ENCODE results near the gene HNRNPUL2. TPM values are rescaled to one million over a fixed set of nuclear protein-coding genes. Genes with fewer than 3 reads are reported as not detected.
A peak's percentile ranks its signal among the peaks of the same experiment; 100 is the strongest.

The HNRNPUL2 gene
- total RNA-seq, 1 experiment from 2014 or later = 47.3 TPM

DNA sequence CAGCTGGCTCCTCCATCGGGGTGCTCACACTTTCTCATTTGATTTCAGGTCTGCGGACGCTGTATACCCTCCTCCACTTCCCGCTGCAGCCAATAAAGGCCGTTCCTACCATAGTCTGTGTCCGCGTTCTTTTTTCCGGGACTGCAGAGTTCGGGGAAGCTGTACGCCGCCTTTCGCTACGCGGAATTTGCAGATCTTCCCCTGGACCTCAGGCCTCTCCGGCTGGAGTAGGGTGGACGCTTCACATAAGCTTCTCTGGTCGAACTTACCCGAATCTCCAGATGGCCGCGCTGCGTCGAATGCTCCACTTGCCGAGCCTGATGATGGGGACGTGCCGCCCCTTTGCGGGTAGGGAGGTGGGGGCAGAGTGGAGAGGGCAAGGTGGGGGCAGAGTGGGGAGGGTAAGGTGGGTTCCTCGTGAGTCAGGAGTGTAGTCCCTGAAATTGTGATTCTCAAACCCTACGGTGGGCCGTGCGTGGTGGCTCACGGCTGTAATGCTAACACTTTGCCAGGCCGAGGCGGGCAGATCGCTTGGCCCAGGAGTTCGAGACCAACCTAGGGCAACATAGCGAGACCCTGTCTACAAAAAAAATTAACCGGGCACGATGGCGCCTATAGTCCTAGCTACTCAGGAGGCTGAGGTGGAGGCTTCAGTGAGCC is 61.5 kb downstream of the HNRNPUL2 start:
- peaks cover 25% of the 10 kb centered on the region for H3K4me1 ChIP-seq (ENCODE audit: control insufficient read depth, insufficient read depth, low read length)
- DNase-seq (ENCODE audit: low read depth, low spot score) = no peak

DNA sequence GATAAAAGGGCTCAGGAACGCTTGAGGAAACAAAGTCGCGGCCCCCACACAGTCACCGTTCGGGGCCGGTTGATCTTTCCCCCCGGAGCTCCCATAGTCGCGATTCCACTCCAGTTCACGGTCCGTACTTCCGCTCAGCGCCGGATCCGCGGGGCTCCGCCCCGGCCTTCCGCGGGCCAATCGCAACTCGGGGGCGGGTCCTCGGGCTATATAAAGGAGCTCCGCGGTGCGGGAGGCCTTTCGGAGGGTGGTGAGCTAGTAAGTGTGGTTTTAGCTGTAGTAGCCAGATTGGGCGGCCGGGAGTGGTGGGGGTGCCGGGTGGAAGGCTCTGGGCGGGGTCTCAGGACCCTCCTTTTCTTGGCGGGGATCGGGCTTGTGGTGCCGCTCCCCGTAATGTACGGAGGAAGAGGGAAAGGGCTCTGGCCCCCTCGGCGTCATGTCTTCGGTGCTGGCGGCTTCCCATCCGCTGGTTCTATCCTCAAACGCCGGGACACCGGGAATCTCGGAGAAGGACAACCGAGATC is 62.1 kb downstream of the HNRNPUL2 start, which contains the start of the genes C11orf98 and CSKMT:
Gene C11orf98 (minus strand): TSS at position 136 of the 524 bp plus-strand sequence. CDS start 41 bp downstream, at position 95.
Gene CSKMT (plus strand): TSS at position 238 of the 524 bp plus-strand sequence. CDS start 568 bp downstream, outside the sequence.
- no TSS peak for BruUV-seq (replicated peaks)
- no peaks in the 10 kb centered on the region for H3K27me3 ChIP-seq (ENCODE audit: control insufficient read depth, insufficient read depth, low read length)
- POLR2A ChIA-PET = interaction anchor here (0.5 to 1.7 kb wide), 17 partner anchors 9 to 850 kb away, joined by 3 to 10 read pairs (median 3); partner anchors contain the start of genes GANAB, HNRNPUL2, INTS5 and TTC9C

More for the DNA sequence above, 61.5 kb downstream of the HNRNPUL2 start:
- POLR2A ChIA-PET = interaction anchor here (0.6 to 2.1 kb wide), 13 partner anchors 8 to 850 kb away, joined by 3 to 10 read pairs (median 4); partner anchors contain the start of genes GANAB, HNRNPUL2, INTS5 and TTC9C
- ATAC-seq = peak; percentile 7; the same call in 1 of the 2 replicates
- Histone ChIP-seq H3K9me3 (ENCODE audit: control insufficient read depth, insufficient read depth, low read depth, low read length) (no peaks in the 10 kb centered on the region), H3K36me3 (ENCODE audit: control insufficient read depth, insufficient read depth, low read length) (peaks cover 9% of the 10 kb centered on the region), H3K27me3 (ENCODE audit: control insufficient read depth, insufficient read depth, low read length) (no peaks in the 10 kb centered on the region), H3K27ac (ENCODE audit: low read length) (peak overlapping the region; percentile 99), H3K4me3 (ENCODE audit: low read depth in 2 of 2, low read length in 2 of 2) (peak overlapping the region; percentile 94 to 96)
- in situ Hi-C loops (cut with HindIII; ENCODE audit: low pct_unique_long_range_greater_than_20kb, low sequenced_read_pairs) = no loop called here
- TF ChIP-seq SIN3A (IDR thresholded peaks at IDR 0.05; ENCODE audit: borderline replicate concordance, insufficient read depth, low read depth, low read length) (no peak; the same call in 1 of the 2 replicates), POLR2AphosphoS5 (IDR thresholded peaks at IDR 0.05; ENCODE audit: low read depth, low read length) (no peak), TCF7L2 (IDR thresholded peaks at IDR 0.05; ENCODE audit: low read depth, low read length) (no peak), CTCF (IDR thresholded peaks at IDR 0.05) (no peak)
- TF ChIP-seq, protein P1, sequence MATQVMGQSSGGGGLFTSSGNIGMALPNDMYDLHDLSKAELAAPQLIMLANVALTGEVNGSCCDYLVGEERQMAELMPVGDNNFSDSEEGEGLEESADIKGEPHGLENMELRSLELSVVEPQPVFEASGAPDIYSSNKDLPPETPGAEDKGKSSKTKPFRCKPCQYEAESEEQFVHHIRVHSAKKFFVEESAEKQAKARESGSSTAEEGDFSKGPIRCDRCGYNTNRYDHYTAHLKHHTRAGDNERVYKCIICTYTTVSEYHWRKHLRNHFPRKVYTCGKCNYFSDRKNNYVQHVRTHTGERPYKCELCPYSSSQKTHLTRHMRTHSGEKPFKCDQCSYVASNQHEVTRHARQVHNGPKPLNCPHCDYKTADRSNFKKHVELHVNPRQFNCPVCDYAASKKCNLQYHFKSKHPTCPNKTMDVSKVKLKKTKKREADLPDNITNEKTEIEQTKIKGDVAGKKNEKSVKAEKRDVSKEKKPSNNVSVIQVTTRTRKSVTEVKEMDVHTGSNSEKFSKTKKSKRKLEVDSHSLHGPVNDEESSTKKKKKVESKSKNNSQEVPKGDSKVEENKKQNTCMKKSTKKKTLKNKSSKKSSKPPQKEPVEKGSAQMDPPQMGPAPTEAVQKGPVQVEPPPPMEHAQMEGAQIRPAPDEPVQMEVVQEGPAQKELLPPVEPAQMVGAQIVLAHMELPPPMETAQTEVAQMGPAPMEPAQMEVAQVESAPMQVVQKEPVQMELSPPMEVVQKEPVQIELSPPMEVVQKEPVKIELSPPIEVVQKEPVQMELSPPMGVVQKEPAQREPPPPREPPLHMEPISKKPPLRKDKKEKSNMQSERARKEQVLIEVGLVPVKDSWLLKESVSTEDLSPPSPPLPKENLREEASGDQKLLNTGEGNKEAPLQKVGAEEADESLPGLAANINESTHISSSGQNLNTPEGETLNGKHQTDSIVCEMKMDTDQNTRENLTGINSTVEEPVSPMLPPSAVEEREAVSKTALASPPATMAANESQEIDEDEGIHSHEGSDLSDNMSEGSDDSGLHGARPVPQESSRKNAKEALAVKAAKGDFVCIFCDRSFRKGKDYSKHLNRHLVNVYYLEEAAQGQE (IDR thresholded peaks at IDR 0.05; ENCODE audit: insufficient read depth in 1 of 2, low read depth in 2 of 2, low read length in 1 of 2) = no peak
- intact Hi-C loops (cut with micrococcal nuclease; ENCODE audit: unreplicated experiment) = no loop called here
- CTCF ChIA-PET = no interaction called here
- BruUV-seq (replicated peaks) = TSS peak; percentile 97

More for the DNA sequence above, 62.1 kb downstream of the HNRNPUL2 start, which contains the start of the genes C11orf98 and CSKMT:
- ATAC-seq (peak; percentile 90), DNase-seq (ENCODE audit: low read depth, low spot score) (peak; percentile 59)
- CTCF ChIA-PET = interaction anchor here (0.6 to 0.9 kb wide), 2 partner anchors 53 to 55 kb away, joined by 3 to 6 read pairs; no protein-coding TSS in a partner anchor
- intact Hi-C loops (cut with micrococcal nuclease; ENCODE audit: unreplicated experiment) (no loop called here), in situ Hi-C loops (cut with HindIII; ENCODE audit: low pct_unique_long_range_greater_than_20kb, low sequenced_read_pairs) (no loop called here)
- H3K4me1 ChIP-seq (ENCODE audit: control insufficient read depth, insufficient read depth, low read length) = peaks cover 22% of the 10 kb centered on the region
- TF ChIP-seq, protein P1 (IDR thresholded peaks at IDR 0.05; ENCODE audit: insufficient read depth in 1 of 2, low read depth in 2 of 2, low read length in 1 of 2) = no peak
- TF ChIP-seq POLR2AphosphoS5 (IDR thresholded peaks at IDR 0.05; ENCODE audit: low read depth, low read length) = peak; percentile 100
- peak; percentile 93; the same call in 1 of the 2 replicates for TF ChIP-seq SIN3A (IDR thresholded peaks at IDR 0.05; ENCODE audit: borderline replicate concordance, insufficient read depth, low read depth, low read length)
- no peak for TF ChIP-seq CTCF (IDR thresholded peaks at IDR 0.05)
- peak; percentile 67; the same call in 1 of the 2 replicates for TF ChIP-seq TCF7L2 (IDR thresholded peaks at IDR 0.05; ENCODE audit: low read depth, low read length)
- peak within 1 kb of the TSS; percentile 94 to 96 for H3K4me3 ChIP-seq (ENCODE audit: low read depth in 2 of 2, low read length in 2 of 2)
- H3K27ac ChIP-seq (ENCODE audit: low read length) = peak within 1 kb of the TSS; percentile 99
- H3K36me3 ChIP-seq (ENCODE audit: control insufficient read depth, insufficient read depth, low read length) = peaks cover 9% of the 10 kb centered on the region
- H3K9me3 ChIP-seq (ENCODE audit: control insufficient read depth, insufficient read depth, low read depth, low read length) = no peaks in the 10 kb centered on the region
